ENCODE measurements around the gene CHMP4B. TPM values are rescaled to one million over a fixed set of nuclear protein-coding genes. Genes with fewer than 3 reads are reported as not detected.
A peak's percentile ranks its signal among the peaks of the same experiment; 100 is the strongest.

CHMP4B gene
- total RNA-seq, 2 experiments from 2014 or later = 44.2 to 49.3 TPM

- Histone ChIP-seq H3K27me3 (ENCODE audit: control insufficient read depth in 1 of 2, insufficient read depth in 2 of 2, low read length in 2 of 2) (no peaks in the 10 kb centered on the region), H3K9me3 (ENCODE audit: control insufficient read depth in 1 of 2, insufficient read depth in 1 of 2, low read length in 2 of 2) (no peaks in the 10 kb centered on the region), H3K27ac (ENCODE audit: low read depth in 1 of 2, low read length in 2 of 2) (no peak overlapping the region), H3K4me3 (ENCODE audit: low read length) (no peak overlapping the region), H3K4me1 (ENCODE audit: insufficient read depth, low read length) (peaks cover 66% of the 10 kb centered on the region), H3K36me3 (ENCODE audit: insufficient read depth, low read length) (peaks cover 4% of the 10 kb centered on the region)
- ChIA-PET CTCF (no interaction called here), POLR2A (interaction anchor here (1.0 to 1.3 kb wide), 2 partner anchors 13 to 30 kb away, joined by 3 to 4 read pairs; partner anchors contain the start of gene CHMP4B)
- Mint-ChIP-seq H3K4me3 (no peak overlapping the region), H3K4me1 (ENCODE audit: low read depth) (peaks cover 93% of the 10 kb centered on the region), H3K27ac (no peak overlapping the region), H3K36me3 (ENCODE audit: low read depth) (peaks cover 3% of the 10 kb centered on the region), H3K27me3 (no peaks in the 10 kb centered on the region), H3K9me3 (no peaks in the 10 kb centered on the region)
- ATAC-seq (ENCODE audit: poor library complexity) (no peak), DNase-seq (no peak)
- intact Hi-C loops (cut with DNase I, micrococcal nuclease) = no loop called here
- no peak for TF ChIP-seq CTCF (IDR thresholded peaks at IDR 0.05)
Observed at GRCh38 chr20:33840759-33841435, 29.7 kb downstream of the CHMP4B start.

- intact Hi-C loops (cut with DNase I, micrococcal nuclease) = no loop called here
Observed at GRCh38 chr20:33841436-33841799, 30.3 kb downstream of the CHMP4B start.

DNA sequence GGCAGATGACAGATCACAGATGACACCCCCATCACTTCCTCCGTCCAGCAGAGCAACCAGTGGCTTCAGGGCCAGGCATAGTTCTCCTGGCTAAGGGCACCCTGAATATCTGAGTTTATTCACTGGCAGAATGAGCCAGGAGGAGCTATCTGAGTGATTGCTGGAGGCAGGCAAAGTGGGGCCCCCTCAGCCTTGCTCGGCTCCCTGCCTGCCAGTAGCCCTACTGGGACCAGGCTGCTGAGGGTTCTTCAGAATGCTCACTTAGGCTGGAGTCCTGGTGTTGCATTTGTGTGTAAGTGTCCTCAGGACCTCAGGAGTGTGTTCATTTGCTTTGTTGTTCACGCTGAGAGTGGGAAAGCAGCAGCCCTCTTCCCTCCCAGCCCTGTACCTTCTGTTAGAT, 31.2 kb downstream of the CHMP4B start:
- peaks cover 7% of the 10 kb centered on the region for H3K36me3 Mint-ChIP-seq (ENCODE audit: low read depth)
- Histone ChIP-seq H3K27me3 (ENCODE audit: control insufficient read depth in 1 of 2, insufficient read depth in 2 of 2, low read length in 2 of 2) (no peaks in the 10 kb centered on the region), H3K4me1 (ENCODE audit: insufficient read depth, low read length) (peaks cover 63% of the 10 kb centered on the region), H3K36me3 (ENCODE audit: insufficient read depth, low read length) (peaks cover 3% of the 10 kb centered on the region), H3K9me3 (ENCODE audit: control insufficient read depth in 1 of 2, insufficient read depth in 1 of 2, low read length in 2 of 2) (no peaks in the 10 kb centered on the region), H3K27ac (ENCODE audit: low read depth in 1 of 2, low read length in 2 of 2) (no peak overlapping the region), H3K4me3 (ENCODE audit: low read length) (no peak overlapping the region)
- H3K27me3 Mint-ChIP-seq = no peaks in the 10 kb centered on the region
- intact Hi-C loops (cut with DNase I, micrococcal nuclease) = no loop called here
- peaks cover 93% of the 10 kb centered on the region for H3K4me1 Mint-ChIP-seq (ENCODE audit: low read depth)
- peak overlapping the region; percentile 69 for H3K27ac Mint-ChIP-seq
- H3K4me3 Mint-ChIP-seq = no peak overlapping the region
- no peak for DNase-seq
- H3K9me3 Mint-ChIP-seq = no peaks in the 10 kb centered on the region
- no peak for ATAC-seq (ENCODE audit: poor library complexity)
- POLR2A ChIA-PET = interaction anchor here (1.3 kb wide), 1 partner anchor 12 kb away, joined by 3 read pairs; no protein-coding TSS in a partner anchor
- no peak for TF ChIP-seq CTCF (IDR thresholded peaks at IDR 0.05)
- CTCF ChIA-PET = no interaction called here

More at GRCh38 chr20:33841436-33841799, 30.3 kb downstream of the CHMP4B start:
- Mint-ChIP-seq H3K4me1 (ENCODE audit: low read depth) (peaks cover 93% of the 10 kb centered on the region), H3K27ac (peak overlapping the region; percentile 13), H3K9me3 (no peaks in the 10 kb centered on the region), H3K27me3 (no peaks in the 10 kb centered on the region), H3K4me3 (no peak overlapping the region), H3K36me3 (ENCODE audit: low read depth) (no peaks in the 10 kb centered on the region)
- ChIA-PET POLR2A (interaction anchor here (1.0 to 1.3 kb wide), 2 partner anchors 13 to 30 kb away, joined by 3 to 4 read pairs; partner anchors contain the start of gene CHMP4B), CTCF (no interaction called here)
- no peak for TF ChIP-seq CTCF (IDR thresholded peaks at IDR 0.05)
- Histone ChIP-seq H3K9me3 (ENCODE audit: control insufficient read depth in 1 of 2, insufficient read depth in 1 of 2, low read length in 2 of 2) (no peaks in the 10 kb centered on the region), H3K4me1 (ENCODE audit: insufficient read depth, low read length) (peaks cover 66% of the 10 kb centered on the region), H3K4me3 (ENCODE audit: low read length) (no peak overlapping the region), H3K27me3 (ENCODE audit: control insufficient read depth in 1 of 2, insufficient read depth in 2 of 2, low read length in 2 of 2) (no peaks in the 10 kb centered on the region), H3K36me3 (ENCODE audit: insufficient read depth, low read length) (peaks cover 3% of the 10 kb centered on the region), H3K27ac (ENCODE audit: low read depth in 1 of 2, low read length in 2 of 2) (no peak overlapping the region)
- no peak for DNase-seq
- ATAC-seq (ENCODE audit: poor library complexity) = no peak
